NAMALWA (cell line): ENCODE data around the gene ACTN1.
"Not testable (repeated sequence)": the region's sequence is repeated elsewhere in the genome, so short reads cannot be mapped to it uniquely, and the experiment has no call there.

Experiments used
- DNase-seq: peaks from one replicate; pipeline ENCODE4 v3.0.0-alpha.2; 2015; ENCODE audit warnings: low spot score

ACTN1 gene

DNA sequence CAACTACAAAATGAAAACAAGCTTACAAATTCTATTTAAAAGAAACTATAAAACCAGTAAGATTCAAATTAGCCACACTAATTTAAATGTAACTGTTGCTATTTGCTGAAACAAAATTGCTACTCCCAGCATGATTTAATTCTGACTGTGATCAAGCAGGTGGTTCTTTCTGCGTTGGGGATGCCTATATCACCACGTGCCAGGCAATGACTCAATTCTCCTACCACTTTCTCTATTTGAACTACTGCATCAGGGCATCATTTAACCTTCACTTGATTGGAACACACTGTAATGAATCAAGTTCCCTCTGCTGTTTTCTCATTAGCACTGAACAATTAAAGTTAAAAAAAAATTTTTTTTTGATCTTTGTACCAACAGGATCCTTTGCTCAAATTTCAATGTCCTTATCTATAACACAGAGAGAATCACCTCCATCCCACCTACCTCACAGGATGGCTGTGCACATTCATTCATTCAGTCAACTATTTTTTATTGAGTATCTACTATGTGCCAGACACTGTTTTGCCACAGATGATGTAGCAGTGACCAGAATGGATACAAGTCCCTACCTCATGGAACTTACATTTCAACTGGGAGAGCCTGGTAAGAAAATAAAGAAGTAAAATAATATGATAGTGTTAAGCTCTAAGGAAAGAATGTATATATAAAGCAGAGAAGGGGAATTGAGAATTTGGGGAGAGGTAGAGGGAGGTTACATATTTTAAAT is 8.0 kb upstream of the ACTN1 start:
- no peak for DNase-seq

DNA sequence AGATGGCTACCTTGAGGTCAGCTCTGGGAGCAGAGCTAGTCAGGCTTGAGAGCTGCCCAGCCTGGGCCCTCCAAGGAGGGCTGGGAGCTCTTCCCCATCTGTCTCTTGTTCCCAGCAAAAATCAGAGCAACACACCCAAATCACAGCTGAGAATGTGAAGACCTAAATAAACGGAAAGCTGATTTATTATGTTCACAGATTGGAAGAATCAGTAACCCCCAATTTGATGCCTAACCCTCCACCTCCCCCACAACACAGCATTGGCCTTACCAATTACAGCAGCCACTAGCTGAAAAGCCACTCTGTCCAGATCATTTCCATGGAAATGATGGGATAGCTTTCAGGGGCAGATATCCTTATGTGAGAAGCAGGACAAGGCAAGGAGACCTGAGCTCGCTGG is 7.1 kb upstream of the ACTN1 start:
- DNase-seq: no peak

DNA sequence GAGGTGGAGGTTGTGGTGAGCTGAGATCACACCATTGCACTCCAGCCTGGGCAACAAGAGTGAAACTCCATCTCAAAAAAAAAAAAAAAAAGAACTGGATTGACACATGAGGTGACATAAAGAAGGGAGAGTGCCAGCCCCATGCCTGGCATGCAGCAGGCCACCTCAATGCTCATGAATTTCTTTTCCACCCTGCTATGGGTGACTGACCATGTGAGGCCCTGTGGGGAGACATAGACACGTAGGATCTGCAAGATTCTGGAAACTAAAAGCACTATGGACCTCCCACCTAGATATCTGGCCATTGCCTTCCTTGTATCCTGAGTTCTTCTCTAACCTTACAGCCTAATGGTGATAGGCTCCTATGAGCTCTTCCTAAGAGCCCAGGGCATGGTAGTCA is 5.6 kb upstream of the ACTN1 start:
- DNase-seq: no peak

DNA sequence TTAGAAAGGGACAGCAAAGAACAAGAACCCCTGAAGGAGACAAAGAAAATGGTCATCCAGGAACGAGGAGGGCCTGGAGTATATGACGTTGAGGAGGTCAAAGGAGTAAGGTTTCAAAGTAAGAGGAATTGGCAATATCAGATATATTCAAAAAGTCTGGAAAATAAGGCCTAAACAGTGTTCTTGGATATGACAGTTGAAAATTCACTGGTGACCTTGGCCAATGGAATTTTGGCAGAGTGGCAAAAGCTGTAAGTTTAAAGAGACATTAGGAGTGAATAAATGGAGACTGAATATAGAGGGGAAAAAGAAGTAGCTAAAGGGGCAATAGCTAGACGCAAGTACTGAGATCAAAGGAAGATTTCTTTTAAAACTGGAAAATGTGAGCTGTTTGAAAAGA is 4.1 kb upstream of the ACTN1 start:
- no peak for DNase-seq

DNA sequence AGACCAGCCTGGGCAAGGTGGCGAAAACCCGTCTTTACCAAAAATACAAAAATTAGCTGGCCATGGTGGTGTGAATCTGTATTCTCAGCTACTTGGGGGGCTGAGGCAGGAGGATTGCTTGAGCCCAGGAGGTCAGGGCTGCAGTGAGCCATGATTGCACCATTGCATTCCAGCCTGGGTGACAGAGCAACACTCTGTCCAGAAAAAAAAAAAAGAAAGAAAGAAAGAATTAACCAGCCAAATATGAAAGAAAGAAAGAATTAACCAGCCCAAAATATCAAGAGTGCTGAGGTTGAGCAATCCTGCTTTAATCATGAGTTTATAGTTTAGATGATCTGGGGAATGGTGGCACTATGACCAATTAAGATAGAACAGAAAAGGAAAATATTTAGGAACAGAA is 3.5 kb upstream of the ACTN1 start:
- no peak for DNase-seq

DNA sequence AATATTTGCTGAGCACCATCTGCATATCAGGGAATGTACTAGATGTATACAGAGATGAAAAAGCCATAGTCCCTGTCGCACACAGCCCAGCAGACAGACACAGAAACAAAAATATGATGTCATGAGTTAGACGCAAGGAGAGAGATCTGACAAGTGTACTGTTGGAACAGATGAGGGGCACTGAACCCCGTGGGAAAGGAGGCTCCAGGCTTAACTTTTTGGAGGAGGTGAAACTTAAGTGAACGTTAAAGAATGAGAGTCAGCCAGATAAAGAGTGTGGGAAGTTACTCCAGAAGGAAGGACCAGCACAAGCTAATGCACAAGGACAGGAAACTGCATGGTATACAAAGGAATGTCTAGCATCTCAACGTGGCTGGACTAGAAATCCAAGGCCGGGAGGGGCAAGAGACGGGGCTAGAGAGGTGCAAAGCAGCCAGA is 2.5 kb upstream of the ACTN1 start:
- DNase-seq: no peak

DNA sequence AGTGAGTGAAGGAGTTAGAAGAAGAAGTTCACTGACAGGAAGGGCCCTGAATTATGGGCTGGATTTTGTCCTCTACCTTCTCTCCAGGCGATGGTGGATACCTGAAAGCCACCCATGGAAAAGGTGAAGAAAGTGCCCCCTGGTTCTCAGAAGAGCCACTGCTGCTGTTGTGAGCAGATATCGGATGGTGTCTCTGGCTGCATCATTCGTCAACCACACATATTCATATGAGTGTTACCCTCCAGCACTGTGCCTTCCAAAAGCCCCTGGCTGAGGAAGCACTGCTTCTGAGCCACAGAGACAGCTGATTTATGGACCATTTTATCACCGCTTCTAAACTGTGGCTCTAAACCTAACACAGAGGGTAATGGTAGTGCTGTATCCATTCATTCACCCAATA is 2.0 kb upstream of the ACTN1 start:
- no peak for DNase-seq

DNA sequence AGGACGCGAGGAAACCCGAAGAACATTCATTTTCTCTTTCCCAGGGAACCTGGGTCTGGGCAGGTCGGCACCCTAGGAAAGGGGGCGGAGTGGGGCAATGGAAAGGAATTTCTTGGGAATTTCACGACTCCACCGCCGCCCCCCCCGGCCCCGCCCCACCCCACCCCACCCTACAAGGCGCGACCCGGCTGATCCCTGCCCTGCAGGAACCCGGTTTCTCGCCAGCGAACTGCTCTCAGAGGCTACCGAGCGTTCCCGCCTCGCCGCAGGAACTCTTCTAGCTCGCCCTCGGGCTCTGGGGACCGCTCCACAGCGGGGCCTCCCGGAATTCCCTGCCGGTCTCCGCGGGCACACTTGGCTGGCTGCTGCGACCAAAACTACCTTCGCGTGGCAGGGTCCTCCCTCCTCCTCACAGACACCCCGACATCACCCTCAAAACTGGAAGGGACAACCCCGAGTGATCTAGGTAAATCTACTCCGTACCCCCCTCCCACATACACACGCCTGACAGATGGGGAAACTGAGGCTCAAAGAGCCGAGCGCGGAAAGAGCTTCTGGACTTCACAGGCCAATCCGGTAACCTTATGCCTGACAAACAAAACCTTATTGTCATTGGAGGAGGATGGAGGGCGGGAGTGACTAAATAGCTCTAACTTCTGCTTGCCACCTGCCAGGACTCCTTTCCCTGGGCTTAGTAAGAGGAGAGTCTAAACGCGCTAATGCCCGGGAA is 785 bp upstream of the ACTN1 start:
- DNase-seq: no peak

DNA sequence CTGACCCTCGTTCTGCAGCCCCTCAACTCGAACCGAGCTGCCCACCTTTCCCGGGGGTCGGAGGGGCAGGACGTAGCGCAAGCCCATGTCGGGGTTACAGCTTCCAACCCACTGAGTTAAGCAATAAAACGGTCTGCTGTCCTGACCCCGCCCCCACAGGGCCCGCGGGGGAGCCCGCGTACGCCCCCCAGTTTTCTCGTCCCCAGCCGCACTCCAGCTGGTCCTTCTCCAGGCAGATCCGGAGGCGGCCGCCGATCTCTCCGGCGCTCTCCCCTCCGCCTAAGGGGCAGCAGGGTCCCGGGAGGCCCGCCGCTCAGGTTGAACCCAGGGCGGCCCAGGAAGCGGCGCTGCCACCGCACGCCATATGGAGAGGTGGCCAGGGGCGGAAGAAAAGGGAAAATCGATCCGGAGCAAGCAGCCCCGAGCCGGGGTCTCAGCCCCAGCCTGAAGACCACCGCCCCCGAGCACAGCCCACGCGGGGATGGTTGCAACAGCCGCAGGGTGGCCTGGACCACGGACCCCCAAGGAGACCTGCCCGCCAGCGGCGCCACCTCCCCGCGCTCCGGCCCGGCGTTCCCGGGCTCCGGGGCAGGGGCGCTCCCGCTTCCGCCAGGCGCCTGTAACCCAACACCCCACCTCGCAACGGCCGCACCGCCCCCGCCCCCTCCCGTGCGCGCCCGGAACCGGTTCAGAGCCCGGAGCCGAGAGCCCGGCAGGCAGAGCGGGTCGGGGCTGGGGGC is 760 bp downstream of the ACTN1 start:
- no peak for DNase-seq

DNA sequence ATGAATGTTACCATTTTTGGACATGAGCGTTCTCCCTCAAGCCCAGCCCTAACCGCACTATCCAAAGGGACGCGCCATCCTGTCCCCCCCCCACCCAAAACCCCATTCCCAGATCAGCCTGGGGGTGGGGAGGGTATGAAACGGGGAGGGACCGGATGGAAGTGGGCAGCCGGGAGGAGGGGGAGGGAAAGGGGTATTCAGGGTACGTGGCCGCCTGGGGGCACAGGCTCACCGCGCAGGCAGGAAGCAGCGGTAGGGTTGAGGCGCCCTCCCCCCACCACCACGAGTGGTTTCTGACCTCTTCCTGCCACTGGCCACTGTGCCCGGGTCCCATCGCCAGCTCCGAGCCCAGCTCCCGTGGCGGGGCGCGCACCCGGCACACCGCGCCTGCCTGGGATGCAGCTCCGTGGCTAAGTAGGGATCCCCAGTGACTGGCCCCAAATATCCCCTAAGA is 1.4 kb downstream of the ACTN1 start:
- DNase-seq: no peak

DNA sequence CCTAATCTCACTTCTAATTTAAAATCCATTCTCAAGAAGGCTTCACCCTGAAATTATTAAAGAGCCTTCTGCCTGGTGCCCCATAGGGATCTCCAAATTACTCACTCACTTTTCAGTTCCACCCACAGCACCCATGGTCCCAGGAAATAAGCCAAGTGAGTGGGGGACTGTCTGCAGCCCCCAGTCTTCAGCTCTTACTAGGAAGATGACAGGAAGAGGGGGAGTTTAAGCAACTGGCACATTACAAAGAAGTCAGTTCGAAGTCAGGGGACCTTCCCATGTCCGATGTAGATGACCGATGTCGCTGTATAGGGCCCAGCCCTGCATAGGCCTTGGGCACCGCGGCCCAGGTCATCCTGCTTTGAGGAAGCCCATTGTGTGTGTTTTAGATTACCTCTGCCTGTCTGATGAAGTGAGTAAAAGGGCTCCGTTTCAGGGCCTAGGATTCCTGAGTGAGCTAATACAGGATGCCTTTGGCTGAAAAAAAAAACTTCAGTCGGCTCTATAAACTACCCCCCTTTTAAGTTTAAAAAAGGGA is 1.9 kb downstream of the ACTN1 start:
- DNase-seq: no peak

DNA sequence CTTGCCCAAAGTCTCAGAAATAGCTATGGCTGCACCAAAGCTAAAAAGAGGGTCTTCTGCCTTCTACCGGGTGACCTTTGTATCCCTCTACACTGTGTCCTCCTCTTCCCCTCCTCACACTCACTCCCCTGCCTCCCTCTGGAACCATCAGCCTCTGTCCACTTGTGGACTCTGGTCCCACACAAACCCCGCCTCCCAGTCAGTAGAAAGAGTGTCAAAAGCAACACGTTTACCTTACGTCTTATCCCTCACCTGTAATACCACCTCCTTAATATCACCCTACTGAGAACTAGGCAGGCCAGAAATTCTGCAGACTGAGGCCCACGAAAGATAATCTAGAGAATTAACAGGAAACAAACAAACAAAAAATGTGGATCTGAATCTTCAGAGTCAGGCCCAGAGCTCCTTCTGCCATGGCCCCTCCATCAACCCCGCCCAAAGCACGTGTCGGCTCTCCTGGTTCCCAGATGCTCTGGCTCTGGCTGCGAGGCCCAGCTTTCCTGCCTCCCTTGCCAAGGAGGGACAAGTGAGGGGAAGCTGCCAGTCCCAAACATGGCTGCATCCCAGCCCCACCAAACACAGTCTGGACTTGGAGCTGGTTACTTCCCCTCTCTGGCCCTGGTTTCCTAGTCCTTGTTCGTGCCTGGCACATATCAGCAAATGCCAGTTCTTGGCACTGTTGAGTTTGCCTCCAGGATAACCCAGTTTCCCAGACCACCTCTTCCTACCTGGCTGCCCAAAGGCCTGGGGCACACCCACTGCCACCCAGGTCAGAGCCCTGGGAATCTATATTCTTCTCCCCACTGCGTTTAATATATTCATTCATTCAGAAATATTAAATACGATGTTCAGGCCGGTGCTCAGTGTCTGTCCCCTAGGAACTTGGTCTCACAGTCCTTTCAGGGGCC is 2.7 kb downstream of the ACTN1 start:
- no peak for DNase-seq

DNA sequence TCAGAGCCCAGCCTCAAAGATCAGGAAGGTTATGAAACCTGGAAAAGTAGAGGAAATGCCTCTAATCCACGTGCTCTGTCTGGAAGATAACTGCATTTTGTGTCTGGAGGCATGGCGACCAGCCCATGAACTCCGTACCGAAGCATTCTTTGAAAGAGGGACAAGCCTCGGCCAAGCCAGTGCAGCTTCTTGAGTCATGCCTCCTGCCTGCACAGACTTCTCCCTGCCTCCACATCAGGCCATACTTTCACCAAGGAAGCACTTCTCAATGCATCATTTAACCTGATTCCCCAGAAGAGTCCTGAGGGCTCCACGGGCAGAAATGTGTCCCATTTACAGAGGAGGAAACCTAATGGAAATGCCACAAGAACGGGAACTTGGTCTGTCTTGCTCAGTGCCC is 3.4 kb downstream of the ACTN1 start:
- no peak for DNase-seq

DNA sequence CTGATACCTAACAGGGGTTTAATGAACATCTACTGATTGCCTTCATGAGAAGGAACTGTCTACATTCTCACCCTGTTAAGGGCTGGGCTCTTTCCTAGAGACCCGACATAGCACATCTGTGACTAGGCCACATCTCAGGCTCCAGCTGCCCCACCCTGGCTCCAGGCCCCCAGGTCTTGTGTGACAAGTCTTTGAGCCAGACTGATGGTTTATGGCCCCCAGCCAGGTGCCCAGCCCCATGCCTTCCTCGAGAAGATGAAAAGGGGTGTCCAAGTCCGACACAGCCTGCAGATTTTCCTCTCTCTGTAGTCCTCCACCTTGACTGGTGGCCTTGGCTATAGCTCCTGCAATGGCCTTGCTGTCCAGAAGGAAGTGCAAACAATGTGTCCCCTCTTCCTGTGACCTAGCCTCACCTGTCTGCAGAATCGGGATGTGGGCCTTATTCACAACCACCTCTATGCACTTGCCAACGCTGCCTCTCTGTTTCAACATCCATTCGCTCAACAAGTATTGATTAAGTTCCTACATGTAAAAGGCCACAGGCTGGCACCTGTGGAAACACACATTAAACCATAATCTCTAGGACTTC is 4.2 kb downstream of the ACTN1 start:
- DNase-seq: no peak

DNA sequence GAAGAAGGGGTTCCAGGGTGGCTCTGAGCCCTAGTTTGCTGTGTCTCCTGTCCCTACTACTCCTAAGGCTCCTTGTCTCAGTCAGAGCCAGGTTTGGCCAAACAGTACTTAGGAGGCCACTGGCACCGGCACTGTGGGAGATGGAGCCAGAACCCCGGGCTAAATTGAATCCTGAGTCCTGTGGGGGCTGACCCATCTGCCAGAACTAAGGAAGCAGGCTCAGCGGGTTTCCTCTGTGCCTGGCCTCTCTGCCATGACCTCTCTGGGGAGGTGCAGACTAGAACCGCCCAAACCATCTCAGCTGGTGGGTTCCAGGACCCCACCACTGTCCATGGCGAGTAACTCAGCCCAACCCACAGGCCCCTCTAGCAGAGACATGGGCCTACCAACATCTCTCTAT is 5.5 kb downstream of the ACTN1 start:
- no peak for DNase-seq

DNA sequence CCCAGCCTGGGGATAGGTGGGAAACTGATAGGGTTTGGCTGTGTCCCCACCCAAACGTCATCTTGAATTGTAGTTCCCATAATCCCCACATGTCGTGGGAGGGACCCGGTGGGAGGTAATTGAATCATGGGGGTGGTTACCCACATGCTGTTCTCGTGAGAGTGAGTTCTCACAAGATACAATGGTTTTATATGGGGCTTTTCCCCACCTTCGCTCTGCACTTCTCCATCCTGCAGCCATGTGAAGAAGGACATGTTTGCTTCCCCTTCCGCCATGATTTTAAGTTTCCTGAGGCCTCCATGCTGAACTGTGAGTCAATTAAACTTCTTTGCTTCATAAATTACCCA is 5.9 kb downstream of the ACTN1 start:
- DNase-seq: not testable (repeated sequence)

DNA sequence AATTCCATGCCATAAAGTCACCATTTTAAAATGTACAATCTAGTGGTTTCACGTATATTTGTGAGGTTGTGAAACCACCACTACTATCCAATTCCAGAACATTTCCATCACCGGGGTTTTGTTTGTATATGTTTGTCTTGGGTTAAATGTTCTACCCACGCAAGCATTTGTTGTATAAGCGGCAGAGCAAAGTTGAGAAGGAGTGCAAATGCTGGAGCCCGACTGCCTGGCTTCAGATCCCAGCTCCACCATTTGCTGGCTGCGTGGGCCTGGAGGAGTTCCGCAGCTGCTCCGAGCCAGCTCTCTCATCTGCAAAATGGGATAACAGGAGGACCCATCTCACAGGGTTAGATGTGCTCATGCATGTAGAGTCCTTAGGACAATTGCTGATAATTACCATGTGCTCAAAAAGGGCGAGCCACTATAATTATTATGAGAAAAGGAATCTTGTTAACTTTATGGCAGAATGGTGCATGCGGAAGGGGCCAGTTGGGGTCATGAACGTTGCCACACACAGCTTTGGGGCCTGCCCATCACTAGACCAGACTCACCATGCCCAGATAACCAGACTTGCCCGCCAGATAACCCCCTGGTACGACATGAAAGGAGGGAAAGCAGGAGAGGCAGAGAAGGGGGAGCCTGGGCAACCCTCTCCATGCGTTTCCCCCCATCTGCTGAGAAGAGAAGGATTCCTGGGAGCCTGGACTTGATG is 6.4 kb downstream of the ACTN1 start:
- DNase-seq: no peak

DNA sequence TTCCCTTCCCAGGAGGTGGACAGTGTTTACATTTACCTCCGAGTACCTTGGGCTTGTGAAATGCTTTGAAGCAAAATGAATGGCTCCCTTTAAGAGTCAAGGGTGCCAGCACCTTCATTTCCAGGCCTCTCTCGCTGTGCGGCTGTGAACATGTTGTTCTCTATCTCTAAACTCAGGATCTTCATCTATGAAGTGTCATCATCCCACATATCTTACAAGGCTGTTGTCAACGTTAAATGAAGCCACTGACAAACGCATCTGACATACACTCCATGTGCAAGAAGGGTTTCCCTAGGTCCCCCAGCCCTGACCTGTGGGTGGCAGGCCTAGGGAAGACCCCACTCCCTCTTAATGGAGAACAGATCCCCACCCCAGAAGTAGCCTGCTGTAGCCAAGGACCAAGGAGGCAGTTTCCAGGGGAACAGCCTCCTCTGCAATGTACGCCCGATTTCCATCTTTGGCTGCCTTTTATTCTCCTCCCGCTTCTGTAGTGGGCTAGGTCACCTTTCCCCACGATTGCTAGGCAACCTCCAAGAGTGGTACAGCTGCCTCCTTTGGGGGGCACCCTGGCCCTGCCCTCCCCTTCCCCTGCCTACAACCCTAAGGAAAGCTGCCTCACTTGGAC is 7.6 kb downstream of the ACTN1 start:
- DNase-seq: no peak

DNA sequence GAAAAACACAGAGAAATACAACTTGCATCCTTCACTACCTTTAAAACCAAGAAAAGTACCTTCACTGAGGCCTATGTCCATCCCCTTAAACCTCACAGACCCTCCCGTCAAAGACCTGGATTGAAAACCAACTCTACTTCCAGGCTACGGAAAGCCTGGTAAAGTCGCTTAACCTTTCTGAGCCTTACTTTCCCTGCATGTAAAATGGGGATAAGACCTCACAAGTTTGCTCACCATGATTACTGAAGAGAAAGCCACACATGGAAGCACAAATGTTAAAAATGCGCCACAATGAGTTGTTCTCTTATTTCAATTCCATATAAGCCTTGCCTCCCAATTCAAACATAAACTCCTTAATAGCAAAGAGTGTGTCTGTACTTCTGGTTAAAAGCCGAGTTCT is 8.4 kb downstream of the ACTN1 start:
- no peak for DNase-seq

DNA sequence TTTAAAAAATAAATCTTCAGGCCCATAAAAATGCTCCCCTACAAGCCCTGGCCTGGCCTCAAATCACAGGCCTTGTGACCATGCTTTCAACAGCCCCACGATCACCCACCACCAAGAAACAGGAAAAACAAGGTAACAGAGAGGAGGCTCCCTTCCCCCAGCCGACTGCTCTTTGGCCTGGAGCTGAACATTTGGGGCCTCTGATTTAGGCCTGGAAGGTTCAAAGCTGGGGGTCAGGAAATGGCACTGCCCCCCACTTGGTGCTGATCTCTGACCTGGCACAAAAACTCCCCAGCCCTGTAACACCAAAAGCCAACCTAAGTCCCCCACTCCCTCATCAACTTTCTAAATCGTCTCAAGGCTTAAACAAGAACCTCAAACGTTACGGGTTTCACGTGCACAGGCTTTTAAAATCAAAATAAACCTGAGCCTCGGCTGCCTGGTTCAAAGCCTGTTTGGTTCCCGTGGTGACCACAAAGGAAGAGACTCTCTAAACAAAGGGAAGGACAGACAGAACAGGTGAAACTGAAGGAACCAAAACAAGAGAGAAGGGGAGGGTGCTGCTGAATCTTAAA is 9.0 kb downstream of the ACTN1 start:
- no peak for DNase-seq
